WTC11 (cell line): Measurements from ENCODE around the gene FAM3D. TPM values are rescaled to one million over a fixed set of nuclear protein-coding genes. Genes with fewer than 3 reads are reported as not detected.

Experiments
- ATAC-seq: fragments of 200-7000 bp; cut with Tn5 transposase; 2 replicates; pipeline ENCODE4 v1.10.0; 2021; ENCODE audit warnings: mild to moderate bottlenecking, moderate library complexity
- CTCF ChIA-PET: fragments of 300-600 bp; sonication (Branson Sonifier 250); formaldehyde crosslinking; loops from one replicate; lab custom pipeline; 2021; ENCODE audit warnings: antibody characterized with exemption; lab: Charles Lee
- POLR2A ChIA-PET: fragments of 350-600 bp; sonication (Branson Sonifier 250); formaldehyde crosslinking; loops from one replicate; lab custom pipeline; 2021; ENCODE audit warnings: antibody characterized with exemption; lab: Charles Lee
- DNase-seq: peaks from one replicate; pipeline ENCODE4 v3.0.0; 2021; ENCODE audit warnings: low spot score
- H3K27ac Mint-ChIP-seq: 2 replicates; pipeline ENCODE4 v1.8.0; 2021; ENCODE audit warnings: mixed read lengths
- H3K27me3 Mint-ChIP-seq: 2 replicates; pipeline ENCODE4 v1.8.0; 2021; ENCODE audit warnings: low read depth, mild to moderate bottlenecking, moderate library complexity, mixed read lengths
- H3K36me3 Mint-ChIP-seq: 2 replicates; pipeline ENCODE4 v1.8.0; 2021; ENCODE audit warnings: mixed read lengths
- H3K4me1 Mint-ChIP-seq: 2 replicates; pipeline ENCODE4 v1.8.0; 2022; ENCODE audit warnings: mixed read lengths
- H3K4me3 Mint-ChIP-seq: 2 replicates; pipeline ENCODE4 v1.8.0; 2021; ENCODE audit warnings: mild to moderate bottlenecking, moderate library complexity, mixed read lengths
- H3K9me3 Mint-ChIP-seq: 2 replicates; pipeline ENCODE4 v1.8.0; 2021; ENCODE audit warnings: mixed read lengths
- ATF1 ChIP-seq: sonication (generic); formaldehyde crosslinking; IDR thresholded peaks from 2 replicates; pipeline ENCODE4 v1.8.1; 2023; ENCODE audit warnings: mild to moderate bottlenecking, moderate library complexity, missing genetic modification reagents
- ELF4 ChIP-seq: sonication (generic); formaldehyde crosslinking; IDR thresholded peaks from 2 replicates; pipeline ENCODE4 v1.8.1; 2022; ENCODE audit warnings: low read depth, mild to moderate bottlenecking, moderate library complexity, missing genetic modification reagents
- HMGA2 ChIP-seq: fragments of 250-450 bp; sonication (Bioruptor Pico); IDR thresholded peaks from 2 replicates; pipeline ENCODE4 v1.4.0; 2021; ENCODE audit warnings: mild to moderate bottlenecking, moderate library complexity
- KAT7 ChIP-seq: sonication (generic); formaldehyde crosslinking; IDR thresholded peaks from 2 replicates; pipeline ENCODE4 v1.8.1; 2023; ENCODE audit warnings: missing genetic modification reagents, mild to moderate bottlenecking, borderline replicate concordance
- MYBL2 ChIP-seq: sonication (generic); formaldehyde crosslinking; IDR thresholded peaks from 2 replicates; pipeline ENCODE4 v1.8.1; 2023; ENCODE audit warnings: mild to moderate bottlenecking, moderate library complexity, missing genetic modification reagents
- NFATC4 ChIP-seq: fragments of 250-450 bp; sonication (Bioruptor Pico); IDR thresholded peaks from 2 replicates; pipeline ENCODE4 v1.9.0; 2021; ENCODE audit warnings: mild to moderate bottlenecking
- NFYB ChIP-seq: sonication (generic); formaldehyde crosslinking; conservative IDR thresholded peaks from 2 replicates; pipeline ENCODE4 v1.8.0; 2022; ENCODE audit warnings: low read depth, missing genetic modification reagents
- NR1H2 ChIP-seq: sonication (generic); formaldehyde crosslinking; IDR thresholded peaks from 2 replicates; pipeline ENCODE4 v1.9.0; 2021; ENCODE audit warnings: mild to moderate bottlenecking, moderate library complexity, missing genetic modification reagents
- PRRX2 ChIP-seq: fragments of 250-450 bp; sonication (Bioruptor Pico); IDR thresholded peaks from 2 replicates; pipeline ENCODE4 v1.8.0; 2021; ENCODE audit warnings: mild to moderate bottlenecking
- RORB ChIP-seq: fragments of 250-450 bp; sonication (Bioruptor Pico); IDR thresholded peaks from 2 replicates; pipeline ENCODE4 v1.9.0; 2021; ENCODE audit warnings: mild to moderate bottlenecking
- SMAD3 ChIP-seq: sonication (generic); formaldehyde crosslinking; IDR thresholded peaks from 2 replicates; pipeline ENCODE4 v1.8.0; 2022; ENCODE audit warnings: missing genetic modification reagents, mild to moderate bottlenecking, borderline replicate concordance
- SOX15 ChIP-seq: fragments of 250-450 bp; sonication (Bioruptor Pico); IDR thresholded peaks from 2 replicates; pipeline ENCODE4 v1.9.0; 2021; ENCODE audit warnings: mild to moderate bottlenecking
- TP53 ChIP-seq: sonication (generic); formaldehyde crosslinking; IDR thresholded peaks from 2 replicates; pipeline ENCODE4 v1.8.1; 2023; ENCODE audit warnings: mild to moderate bottlenecking, missing genetic modification reagents
- ZBTB21 ChIP-seq: sonication (generic); formaldehyde crosslinking; IDR thresholded peaks from 2 replicates; pipeline ENCODE4 v1.8.1; 2023; ENCODE audit warnings: mild to moderate bottlenecking, missing genetic modification reagents, borderline replicate concordance
- ZNF121 ChIP-seq: sonication (generic); formaldehyde crosslinking; IDR thresholded peaks from 2 replicates; pipeline ENCODE4 v1.8.0; 2023; ENCODE audit warnings: missing genetic modification reagents
- ZNF138 ChIP-seq: sonication (generic); formaldehyde crosslinking; conservative IDR thresholded peaks from 2 replicates; pipeline ENCODE4 v1.8.1; 2022; ENCODE audit warnings: mild to moderate bottlenecking, moderate library complexity, missing genetic modification reagents
- ZNF317 ChIP-seq: sonication (generic); formaldehyde crosslinking; IDR thresholded peaks from 2 replicates; pipeline ENCODE4 v1.8.1; 2023; ENCODE audit warnings: low read depth, mild to moderate bottlenecking, moderate library complexity, missing genetic modification reagents, borderline replicate concordance
- ZNF416 ChIP-seq: fragments of 250-450 bp; sonication (Bioruptor Pico); IDR thresholded peaks from 2 replicates; pipeline ENCODE4 v1.9.0; 2021; ENCODE audit warnings: mild to moderate bottlenecking, inconsistent platforms
- ZNF423 ChIP-seq: fragments of 250-450 bp; sonication (Bioruptor Pico); IDR thresholded peaks from 2 replicates; pipeline ENCODE4 v2.1.2; 2022; ENCODE audit warnings: mild to moderate bottlenecking, moderate library complexity
- total RNA-seq: library from RNA; stranded (reverse); gene quantifications from 3 replicates; pipeline ENCODE4 v1.2.3, GENCODE V29; 2021
- TF ChIP-seq, protein P1 (sequence below): sonication (generic); formaldehyde crosslinking; IDR thresholded peaks from 2 replicates; pipeline ENCODE4 v1.8.1; 2022; ENCODE audit warnings: mild to moderate bottlenecking, missing genetic modification reagents, moderate library complexity, borderline replicate concordance
- TF ChIP-seq, protein P2 (sequence below): sonication (generic); formaldehyde crosslinking; IDR thresholded peaks from 2 replicates; pipeline ENCODE4 v1.8.1; 2022; ENCODE audit warnings: missing genetic modification reagents, borderline replicate concordance
- TF ChIP-seq, protein P3 (sequence below): sonication (generic); formaldehyde crosslinking; IDR thresholded peaks from 2 replicates; pipeline ENCODE4 v1.8.1; 2023; ENCODE audit warnings: mild to moderate bottlenecking, missing genetic modification reagents
- TF ChIP-seq, protein P4 (sequence below): sonication (generic); formaldehyde crosslinking; IDR thresholded peaks from 2 replicates; pipeline ENCODE4 v1.8.0; 2022; ENCODE audit warnings: missing genetic modification reagents

The FAM3D gene
- total RNA-seq, 1 experiment from 2014 or later = 0.66 TPM

DNA sequence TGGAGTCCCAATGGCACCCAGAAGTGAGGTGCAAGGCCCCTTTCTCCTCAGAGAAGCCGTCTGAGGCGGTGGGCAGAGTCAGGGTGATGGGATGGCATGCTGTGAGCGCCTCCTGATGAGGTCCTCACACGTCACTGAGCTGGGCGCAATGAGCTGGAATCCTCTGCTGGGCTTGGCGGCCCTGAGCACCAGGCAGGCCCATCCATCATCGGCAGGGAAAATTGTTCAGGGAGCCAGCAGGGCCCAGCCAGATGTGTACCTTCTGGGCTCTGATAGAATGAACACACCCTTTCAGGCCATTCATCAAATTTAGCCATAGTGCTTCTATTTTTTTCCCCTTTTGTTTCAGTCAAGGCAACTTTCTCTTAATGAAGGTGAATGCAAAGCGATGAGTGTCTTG is 43.7 kb downstream of the FAM3D start:
- Mint-ChIP-seq H3K27me3 (no peaks in the 10 kb centered on the region), H3K36me3 (no peaks in the 10 kb centered on the region), H3K4me1 (peaks cover under 1% of the 10 kb centered on the region; the same call in 1 of the 2 replicates), H3K4me3 (no peak overlapping the region), H3K9me3 (no peaks in the 10 kb centered on the region), H3K27ac (no peak overlapping the region)
- ChIA-PET CTCF (interaction anchor here (0.8 to 1.7 kb wide), 4 partner anchors 7 to 93 kb away, joined by 3 to 7 read pairs (median 4); no protein-coding TSS in a partner anchor), POLR2A (interaction anchor here (1.0 kb wide), 1 partner anchor 56 kb away, joined by 3 read pairs; no protein-coding TSS in a partner anchor)
- DNase-seq (no peak), ATAC-seq (no peak)
- TF ChIP-seq ZNF121 = no peak
- no peak for TF ChIP-seq ZNF416 (CRISPR knock-in tag)
- no peak for TF ChIP-seq ELF4 (CRISPR knock-in tag)
- TF ChIP-seq ZNF138 (CRISPR knock-in tag) = no peak
- no peak for TF ChIP-seq ZNF317 (CRISPR knock-in tag)
- TF ChIP-seq, protein P1, sequence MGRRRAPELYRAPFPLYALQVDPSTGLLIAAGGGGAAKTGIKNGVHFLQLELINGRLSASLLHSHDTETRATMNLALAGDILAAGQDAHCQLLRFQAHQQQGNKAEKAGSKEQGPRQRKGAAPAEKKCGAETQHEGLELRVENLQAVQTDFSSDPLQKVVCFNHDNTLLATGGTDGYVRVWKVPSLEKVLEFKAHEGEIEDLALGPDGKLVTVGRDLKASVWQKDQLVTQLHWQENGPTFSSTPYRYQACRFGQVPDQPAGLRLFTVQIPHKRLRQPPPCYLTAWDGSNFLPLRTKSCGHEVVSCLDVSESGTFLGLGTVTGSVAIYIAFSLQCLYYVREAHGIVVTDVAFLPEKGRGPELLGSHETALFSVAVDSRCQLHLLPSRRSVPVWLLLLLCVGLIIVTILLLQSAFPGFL (CRISPR knock-in tag) = no peak
- TF ChIP-seq SMAD3 = no peak
- no peak for TF ChIP-seq ATF1 (CRISPR knock-in tag)
- no peak for TF ChIP-seq ZBTB21
- TF ChIP-seq NFATC4 (CRISPR knock-in tag) = no peak

DNA sequence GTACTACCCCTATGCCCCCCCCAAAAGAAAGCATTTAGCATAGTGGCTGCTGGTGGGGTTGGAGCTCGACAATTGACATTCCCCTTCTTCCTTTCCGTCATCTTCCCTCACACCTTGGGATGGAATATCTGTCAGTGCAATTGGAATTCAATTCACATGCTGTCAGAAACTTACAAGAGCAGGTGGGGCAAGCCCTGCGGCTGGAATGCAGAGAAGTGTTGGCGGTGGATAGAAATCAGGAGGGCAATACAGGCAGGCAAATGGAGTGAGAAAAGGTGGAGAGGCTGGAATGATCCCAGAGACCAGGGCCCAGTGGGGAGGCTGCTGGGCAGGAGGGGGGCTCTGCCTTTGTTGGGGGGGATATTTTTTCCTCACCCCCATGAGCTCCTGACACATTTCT is 44.1 kb downstream of the FAM3D start:
- CTCF ChIA-PET = interaction anchor here (1.0 to 1.7 kb wide), 4 partner anchors 8 to 93 kb away, joined by 4 to 7 read pairs (median 5); no protein-coding TSS in a partner anchor

DNA sequence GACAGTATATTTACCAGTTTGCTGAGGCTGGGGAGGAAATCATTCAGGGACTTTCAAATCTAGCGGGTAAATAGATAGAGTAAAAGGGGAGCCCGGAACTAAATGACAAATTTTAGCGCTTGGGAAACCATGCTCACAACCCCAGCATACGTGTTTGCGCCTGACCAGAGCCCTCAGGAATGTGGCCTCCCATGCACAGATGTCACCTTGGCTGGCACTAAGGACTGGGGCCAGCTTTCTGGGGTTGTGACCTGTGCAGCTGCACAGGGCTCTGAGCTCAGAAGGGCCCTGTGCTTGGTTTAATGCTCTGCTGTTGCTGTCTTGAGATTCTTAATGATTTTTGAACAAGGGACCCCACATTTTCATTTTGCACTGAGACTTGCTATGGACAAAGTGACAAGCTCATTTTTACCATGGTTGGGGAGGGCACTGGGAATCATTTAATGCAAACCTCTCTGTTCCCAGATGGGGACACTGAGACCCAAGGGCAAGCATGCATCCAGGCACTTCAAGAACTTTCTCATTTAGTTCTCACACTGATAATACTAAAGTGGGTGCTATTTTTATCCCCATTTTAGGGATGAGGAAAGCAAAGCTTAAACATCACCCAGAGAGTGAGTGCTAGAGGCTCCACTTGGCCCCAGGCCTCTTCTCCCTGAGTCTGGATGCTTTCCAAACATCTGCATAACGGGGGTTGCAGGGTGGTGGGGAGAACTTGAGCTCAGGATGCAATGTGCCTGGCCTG is 45.3 kb downstream of the FAM3D start:
- no peak overlapping the region for H3K27ac Mint-ChIP-seq
- H3K4me3 Mint-ChIP-seq = no peak overlapping the region
- TF ChIP-seq KAT7 (CRISPR knock-in tag) (no peak), TP53 (no peak)
- TF ChIP-seq, protein P2, sequence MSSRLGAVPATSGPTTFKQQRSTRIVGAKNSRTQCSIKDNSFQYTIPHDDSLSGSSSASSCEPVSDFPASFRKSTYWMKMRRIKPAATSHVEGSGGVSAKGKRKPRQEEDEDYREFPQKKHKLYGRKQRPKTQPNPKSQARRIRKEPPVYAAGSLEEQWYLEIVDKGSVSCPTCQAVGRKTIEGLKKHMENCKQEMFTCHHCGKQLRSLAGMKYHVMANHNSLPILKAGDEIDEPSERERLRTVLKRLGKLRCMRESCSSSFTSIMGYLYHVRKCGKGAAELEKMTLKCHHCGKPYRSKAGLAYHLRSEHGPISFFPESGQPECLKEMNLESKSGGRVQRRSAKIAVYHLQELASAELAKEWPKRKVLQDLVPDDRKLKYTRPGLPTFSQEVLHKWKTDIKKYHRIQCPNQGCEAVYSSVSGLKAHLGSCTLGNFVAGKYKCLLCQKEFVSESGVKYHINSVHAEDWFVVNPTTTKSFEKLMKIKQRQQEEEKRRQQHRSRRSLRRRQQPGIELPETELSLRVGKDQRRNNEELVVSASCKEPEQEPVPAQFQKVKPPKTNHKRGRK = no peak
- no peaks in the 10 kb centered on the region for H3K27me3 Mint-ChIP-seq
- H3K4me1 Mint-ChIP-seq = peaks cover 10% of the 10 kb centered on the region
- ATAC-seq = no peak
- H3K9me3 Mint-ChIP-seq = no peaks in the 10 kb centered on the region
- no peak for DNase-seq
- CTCF ChIA-PET = interaction anchor here (1.2 to 2.3 kb wide), 3 partner anchors 9 to 52 kb away, joined by 5 to 15 read pairs (median 7); no protein-coding TSS in a partner anchor
- POLR2A ChIA-PET = no interaction called here
- H3K36me3 Mint-ChIP-seq = no peaks in the 10 kb centered on the region

More for the DNA sequence above, 44.1 kb downstream of the FAM3D start:
- POLR2A ChIA-PET = interaction anchor here (1.0 kb wide), 1 partner anchor 56 kb away, joined by 3 read pairs; no protein-coding TSS in a partner anchor
- Mint-ChIP-seq H3K4me3 (no peak overlapping the region), H3K36me3 (no peaks in the 10 kb centered on the region), H3K4me1 (peaks cover 5% of the 10 kb centered on the region), H3K9me3 (no peaks in the 10 kb centered on the region), H3K27ac (no peak overlapping the region), H3K27me3 (no peaks in the 10 kb centered on the region)
- TF ChIP-seq SOX15 (CRISPR knock-in tag) = no peak
- no peak for TF ChIP-seq ZNF423 (CRISPR knock-in tag)
- no peak for TF ChIP-seq RORB (CRISPR knock-in tag)
- TF ChIP-seq MYBL2 (CRISPR knock-in tag) = no peak
- DNase-seq (no peak), ATAC-seq (no peak)

DNA sequence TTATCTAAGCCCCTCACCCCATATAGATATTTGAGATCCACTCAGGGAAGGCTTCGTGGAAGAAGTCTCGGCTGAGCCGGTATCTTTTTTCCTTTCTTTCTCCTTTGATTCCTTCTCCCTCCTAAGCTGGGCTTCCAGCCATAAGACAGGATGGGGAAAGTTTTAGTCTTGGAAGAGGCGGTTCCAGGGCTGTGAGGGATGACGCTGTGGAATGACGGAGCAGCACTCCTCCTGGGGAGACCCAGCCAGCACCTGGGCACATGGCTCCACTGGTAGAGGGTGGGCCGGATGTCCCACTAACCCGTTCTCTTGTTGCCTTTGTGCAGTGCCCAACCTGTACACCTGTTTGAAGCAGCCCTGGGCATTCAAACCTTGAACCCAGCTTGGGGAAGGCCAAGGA is 46.2 kb downstream of the FAM3D start:
- Mint-ChIP-seq H3K36me3 (no peaks in the 10 kb centered on the region), H3K4me3 (no peak overlapping the region), H3K27me3 (no peaks in the 10 kb centered on the region), H3K27ac (no peak overlapping the region), H3K9me3 (no peaks in the 10 kb centered on the region), H3K4me1 (peaks cover 10% of the 10 kb centered on the region)
- POLR2A ChIA-PET = no interaction called here
- CTCF ChIA-PET = interaction anchor here (2.3 kb wide), 1 partner anchor 51 kb away, joined by 15 read pairs; no protein-coding TSS in a partner anchor
- no peak for DNase-seq
- no peak for ATAC-seq
- TF ChIP-seq NFYB (CRISPR knock-in tag) = no peak
- TF ChIP-seq, protein P3, sequence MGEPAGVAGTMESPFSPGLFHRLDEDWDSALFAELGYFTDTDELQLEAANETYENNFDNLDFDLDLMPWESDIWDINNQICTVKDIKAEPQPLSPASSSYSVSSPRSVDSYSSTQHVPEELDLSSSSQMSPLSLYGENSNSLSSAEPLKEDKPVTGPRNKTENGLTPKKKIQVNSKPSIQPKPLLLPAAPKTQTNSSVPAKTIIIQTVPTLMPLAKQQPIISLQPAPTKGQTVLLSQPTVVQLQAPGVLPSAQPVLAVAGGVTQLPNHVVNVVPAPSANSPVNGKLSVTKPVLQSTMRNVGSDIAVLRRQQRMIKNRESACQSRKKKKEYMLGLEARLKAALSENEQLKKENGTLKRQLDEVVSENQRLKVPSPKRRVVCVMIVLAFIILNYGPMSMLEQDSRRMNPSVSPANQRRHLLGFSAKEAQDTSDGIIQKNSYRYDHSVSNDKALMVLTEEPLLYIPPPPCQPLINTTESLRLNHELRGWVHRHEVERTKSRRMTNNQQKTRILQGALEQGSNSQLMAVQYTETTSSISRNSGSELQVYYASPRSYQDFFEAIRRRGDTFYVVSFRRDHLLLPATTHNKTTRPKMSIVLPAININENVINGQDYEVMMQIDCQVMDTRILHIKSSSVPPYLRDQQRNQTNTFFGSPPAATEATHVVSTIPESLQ (CRISPR knock-in tag) = no peak
- TF ChIP-seq HMGA2 (CRISPR knock-in tag) = no peak
- no peak for TF ChIP-seq NR1H2 (CRISPR knock-in tag)
- TF ChIP-seq, protein P4, sequence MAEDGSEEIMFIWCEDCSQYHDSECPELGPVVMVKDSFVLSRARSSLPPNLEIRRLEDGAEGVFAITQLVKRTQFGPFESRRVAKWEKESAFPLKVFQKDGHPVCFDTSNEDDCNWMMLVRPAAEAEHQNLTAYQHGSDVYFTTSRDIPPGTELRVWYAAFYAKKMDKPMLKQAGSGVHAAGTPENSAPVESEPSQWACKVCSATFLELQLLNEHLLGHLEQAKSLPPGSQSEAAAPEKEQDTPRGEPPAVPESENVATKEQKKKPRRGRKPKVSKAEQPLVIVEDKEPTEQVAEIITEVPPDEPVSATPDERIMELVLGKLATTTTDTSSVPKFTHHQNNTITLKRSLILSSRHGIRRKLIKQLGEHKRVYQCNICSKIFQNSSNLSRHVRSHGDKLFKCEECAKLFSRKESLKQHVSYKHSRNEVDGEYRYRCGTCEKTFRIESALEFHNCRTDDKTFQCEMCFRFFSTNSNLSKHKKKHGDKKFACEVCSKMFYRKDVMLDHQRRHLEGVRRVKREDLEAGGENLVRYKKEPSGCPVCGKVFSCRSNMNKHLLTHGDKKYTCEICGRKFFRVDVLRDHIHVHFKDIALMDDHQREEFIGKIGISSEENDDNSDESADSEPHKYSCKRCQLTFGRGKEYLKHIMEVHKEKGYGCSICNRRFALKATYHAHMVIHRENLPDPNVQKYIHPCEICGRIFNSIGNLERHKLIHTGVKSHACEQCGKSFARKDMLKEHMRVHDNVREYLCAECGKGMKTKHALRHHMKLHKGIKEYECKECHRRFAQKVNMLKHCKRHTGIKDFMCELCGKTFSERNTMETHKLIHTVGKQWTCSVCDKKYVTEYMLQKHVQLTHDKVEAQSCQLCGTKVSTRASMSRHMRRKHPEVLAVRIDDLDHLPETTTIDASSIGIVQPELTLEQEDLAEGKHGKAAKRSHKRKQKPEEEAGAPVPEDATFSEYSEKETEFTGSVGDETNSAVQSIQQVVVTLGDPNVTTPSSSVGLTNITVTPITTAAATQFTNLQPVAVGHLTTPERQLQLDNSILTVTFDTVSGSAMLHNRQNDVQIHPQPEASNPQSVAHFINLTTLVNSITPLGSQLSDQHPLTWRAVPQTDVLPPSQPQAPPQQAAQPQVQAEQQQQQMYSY = no peak
- TF ChIP-seq PRRX2 (CRISPR knock-in tag) = no peak
